ENCODE results near the gene DHRS7B.
"Not testable (repeated sequence)": the region's sequence is repeated elsewhere in the genome, so short reads cannot be mapped to it uniquely, and the experiment has no call there.

Gene DHRS7B

DNA sequence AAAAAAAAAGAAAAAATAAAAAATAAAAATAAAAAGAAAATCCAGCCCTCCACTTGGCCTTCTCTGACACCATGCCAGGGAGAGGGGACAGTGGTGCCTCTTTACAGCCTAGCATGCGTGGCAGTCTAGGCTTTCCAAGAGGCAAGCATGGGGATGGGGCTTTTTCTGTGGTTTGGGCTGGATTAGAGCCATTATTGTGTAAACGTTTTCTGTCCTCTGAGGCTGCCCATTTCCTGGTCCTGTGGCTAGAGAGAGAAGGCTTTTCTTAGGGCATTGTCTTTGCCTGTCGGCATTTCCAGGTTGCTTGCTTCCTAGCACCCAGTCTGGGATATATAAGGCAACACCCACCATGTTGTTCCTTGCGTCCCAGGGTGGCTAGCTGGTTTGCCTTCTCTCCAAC is 2.7 kb upstream of the DHRS7B start:
- H3K27ac Mint-ChIP-seq = no peak overlapping the region
- peaks cover 0 to 6% of the 10 kb centered on the region in 2 donors for H3K27me3 Mint-ChIP-seq

DNA sequence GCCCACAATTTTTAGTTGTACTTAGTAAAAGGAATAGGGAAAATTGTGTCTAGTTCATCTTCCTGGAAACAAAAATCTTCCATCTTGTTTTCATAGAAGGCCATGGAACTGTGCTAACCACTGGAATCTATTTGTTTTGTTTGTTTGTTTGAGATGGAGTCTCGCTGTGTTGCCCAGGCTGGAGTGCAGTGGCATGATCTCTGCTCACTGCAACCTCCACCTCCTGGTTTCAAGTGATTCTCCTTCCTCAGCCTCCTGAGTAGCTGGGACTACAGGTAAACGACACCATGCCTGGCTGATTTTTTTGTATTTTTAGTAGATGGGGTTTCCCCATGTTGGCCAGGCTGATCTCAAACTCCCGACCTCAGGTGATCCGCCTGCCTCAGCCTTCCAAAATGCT is 2.2 kb upstream of the DHRS7B start:
- not testable (repeated sequence) for H3K9me3 Mint-ChIP-seq; ATAC-seq (replicated peaks); H3K4me3 Mint-ChIP-seq; H3K27me3 Mint-ChIP-seq; H3K27ac Mint-ChIP-seq; DNase-seq
- Mint-ChIP-seq H3K36me3 (ENCODE audit: insufficient read depth) (peaks cover 11% of the 10 kb centered on the region), H3K4me1 (ENCODE audit: low read depth in 2 of 2) (peaks cover 18 to 28% of the 10 kb centered on the region in 2 donors)

More for the DNA sequence above, 2.7 kb upstream of the DHRS7B start:
- ATAC-seq (replicated peaks) = no peak
- no peak for DNase-seq
- Mint-ChIP-seq H3K36me3 (ENCODE audit: insufficient read depth) (peaks cover 11% of the 10 kb centered on the region), H3K9me3 (no peaks in the 10 kb centered on the region), H3K4me1 (ENCODE audit: low read depth in 2 of 2) (peaks cover 19 to 29% of the 10 kb centered on the region in 2 donors), H3K4me3 (no peak overlapping the region)

DNA sequence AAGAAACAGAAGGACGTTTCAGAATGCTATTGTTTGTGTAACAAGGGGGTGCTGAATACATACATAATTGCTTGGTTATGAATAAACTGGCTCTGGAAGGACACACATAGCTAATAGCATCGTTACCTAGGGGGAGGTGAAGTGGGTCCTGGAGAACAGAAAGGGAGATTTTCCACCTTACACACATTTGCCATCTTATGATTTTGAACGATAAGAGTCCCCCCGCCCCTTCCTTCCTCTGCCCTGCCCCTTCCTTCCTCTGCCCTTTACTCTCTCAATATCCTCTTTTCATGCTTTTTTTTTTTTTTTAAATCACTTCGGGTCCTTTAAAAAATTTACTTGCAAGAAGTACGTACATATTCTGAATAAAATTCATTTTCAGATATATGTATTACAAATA is 902 bp upstream of the DHRS7B start:
- peaks cover 11% of the 10 kb centered on the region for H3K36me3 Mint-ChIP-seq (ENCODE audit: insufficient read depth)
- peak; percentile 58 for ATAC-seq (replicated peaks)

DNA sequence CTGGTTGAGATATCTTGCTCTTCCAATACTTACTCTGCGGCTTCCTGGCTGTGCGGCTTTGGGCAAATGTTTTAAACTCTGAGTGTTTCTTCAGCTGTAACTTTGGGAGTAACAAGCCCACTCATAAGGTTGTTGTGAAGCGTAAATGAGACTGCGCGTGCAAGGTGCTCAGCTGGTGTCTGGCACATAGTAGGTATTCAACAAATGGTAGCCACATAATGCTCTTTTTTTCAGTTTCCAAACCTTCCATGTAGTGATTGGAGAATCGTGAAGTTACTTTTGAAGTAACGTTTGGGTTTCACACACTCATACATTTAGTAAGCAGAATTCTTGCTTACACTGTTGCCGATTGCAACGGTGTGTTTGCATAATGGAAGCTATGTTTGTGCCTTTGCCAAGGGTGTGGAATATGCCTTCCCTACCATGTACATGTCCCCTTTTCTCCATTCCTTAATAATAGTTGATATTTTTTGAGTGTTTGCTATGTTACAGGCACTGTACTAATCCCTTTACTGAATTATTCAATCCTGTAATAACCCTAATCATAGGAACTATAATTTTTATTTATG is 829 bp downstream of the DHRS7B start:
- peaks cover 11% of the 10 kb centered on the region for H3K36me3 Mint-ChIP-seq (ENCODE audit: insufficient read depth)
- no peaks in the 10 kb centered on the region for H3K27me3 Mint-ChIP-seq
- no peak for DNase-seq
- H3K4me1 Mint-ChIP-seq (ENCODE audit: low read depth in 2 of 2) = peaks cover 21 to 31% of the 10 kb centered on the region in 2 donors
- H3K27ac Mint-ChIP-seq = peak overlapping the region; percentile 93 to 97
- H3K9me3 Mint-ChIP-seq = no peaks in the 10 kb centered on the region
- H3K4me3 Mint-ChIP-seq = peak overlapping the region; percentile 86 to 94
- no peak for ATAC-seq (replicated peaks)

More for the DNA sequence above, 902 bp upstream of the DHRS7B start:
- Mint-ChIP-seq H3K9me3 (no peaks in the 10 kb centered on the region), H3K4me1 (ENCODE audit: low read depth in 2 of 2) (peaks cover 18 to 23% of the 10 kb centered on the region in 2 donors), H3K27me3 (no peaks in the 10 kb centered on the region), H3K4me3 (peak overlapping the region; percentile 86 to 94), H3K27ac (peak overlapping the region; percentile 93 to 97)
- peak; percentile 35 to 43 (median 42) for DNase-seq

DNA sequence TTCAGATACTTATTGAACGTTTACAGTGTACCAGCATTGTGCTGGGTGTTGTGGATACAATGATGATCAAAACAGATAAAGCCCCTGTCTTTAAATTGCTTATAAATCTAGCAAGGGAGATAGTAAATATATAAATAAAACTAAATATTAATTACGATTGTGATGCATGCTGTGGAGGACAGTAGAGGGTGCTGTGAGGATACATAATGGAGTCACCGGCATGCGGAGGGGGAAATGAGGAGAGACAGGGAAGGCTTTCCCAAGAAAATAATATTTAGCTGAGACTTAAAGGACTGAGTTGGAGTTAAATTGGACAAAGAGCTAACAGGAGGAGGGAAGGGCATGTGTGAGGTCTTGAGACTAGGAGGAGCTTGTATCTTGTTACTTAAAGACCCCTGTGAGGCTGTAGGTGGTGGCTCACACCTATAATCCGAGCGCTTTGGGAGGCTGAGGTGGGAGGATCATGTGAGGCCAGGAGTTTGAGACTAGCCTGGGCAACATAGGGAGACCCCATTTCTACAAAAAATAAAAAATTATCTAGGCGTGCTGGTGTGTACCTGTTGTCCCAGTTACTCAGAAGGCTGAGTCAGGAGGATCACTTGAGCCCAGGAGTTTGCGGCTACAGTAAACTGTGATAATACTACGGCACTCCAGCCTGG is 2.4 kb downstream of the DHRS7B start:
- ATAC-seq (replicated peaks) (no peak), DNase-seq (no peak)
- H3K4me3 Mint-ChIP-seq = no peak overlapping the region
- H3K4me1 Mint-ChIP-seq (ENCODE audit: low read depth in 2 of 2) = peaks cover 21 to 34% of the 10 kb centered on the region in 2 donors
- H3K27ac Mint-ChIP-seq = peak overlapping the region in 1 of 2 donors; percentile 38
- no peaks in the 10 kb centered on the region for H3K9me3 Mint-ChIP-seq
- no peaks in the 10 kb centered on the region for H3K27me3 Mint-ChIP-seq
- H3K36me3 Mint-ChIP-seq (ENCODE audit: insufficient read depth) = peaks cover 15% of the 10 kb centered on the region

DNA sequence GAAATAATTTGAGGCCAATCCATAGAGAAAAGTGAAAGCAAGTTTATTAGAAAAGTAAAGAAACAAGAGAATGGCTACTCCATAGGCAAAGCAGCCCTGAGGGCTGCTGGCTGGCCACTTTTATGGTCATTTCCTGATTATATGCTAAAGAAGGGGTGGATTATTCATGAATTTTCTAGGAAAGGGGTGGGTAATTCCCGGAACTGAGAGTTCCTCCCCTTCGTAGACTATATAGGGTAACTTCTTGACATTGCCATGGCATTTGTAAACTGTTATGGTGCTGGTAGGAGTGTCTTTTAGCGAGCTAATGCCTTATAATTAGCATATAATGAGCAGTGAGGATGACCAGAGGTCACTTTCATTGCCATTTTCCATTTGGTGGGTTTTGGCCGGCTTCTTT is 4.4 kb downstream of the DHRS7B start:
- Mint-ChIP-seq H3K36me3 (ENCODE audit: insufficient read depth) (peaks cover 15% of the 10 kb centered on the region), H3K27me3 (no peaks in the 10 kb centered on the region), H3K27ac (no peak overlapping the region), H3K4me1 (ENCODE audit: low read depth in 2 of 2) (peaks cover 18 to 28% of the 10 kb centered on the region in 2 donors), H3K9me3 (no peaks in the 10 kb centered on the region), H3K4me3 (no peak overlapping the region)
- ATAC-seq (replicated peaks) = no peak
- DNase-seq = no peak

DNA sequence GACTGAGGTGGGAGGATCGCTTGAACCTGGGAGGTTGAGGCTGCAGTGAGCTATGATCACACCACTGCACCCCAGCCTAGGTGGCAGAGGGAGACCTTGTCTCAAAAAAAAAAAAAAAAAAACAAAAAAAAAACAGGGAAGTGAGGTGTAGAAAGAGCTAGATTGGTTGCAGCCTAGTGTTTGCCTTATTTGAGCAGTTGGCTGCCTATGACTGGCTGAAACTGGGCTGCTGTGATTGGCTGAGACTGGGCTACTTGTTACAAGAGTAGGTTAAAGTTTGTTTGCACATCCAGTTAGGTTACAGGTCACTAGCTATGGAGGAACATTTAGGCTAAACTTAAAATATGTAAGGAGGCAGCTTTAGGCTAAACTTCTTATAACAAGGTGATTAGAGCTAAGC is 5.7 kb downstream of the DHRS7B start:
- no peak overlapping the region for H3K4me3 Mint-ChIP-seq
- no peak overlapping the region for H3K27ac Mint-ChIP-seq
- H3K4me1 Mint-ChIP-seq (ENCODE audit: low read depth in 2 of 2) = peaks cover 6 to 16% of the 10 kb centered on the region in 2 donors
- no peaks in the 10 kb centered on the region for H3K27me3 Mint-ChIP-seq
- H3K9me3 Mint-ChIP-seq = no peaks in the 10 kb centered on the region
- DNase-seq = no peak
- H3K36me3 Mint-ChIP-seq (ENCODE audit: insufficient read depth) = peaks cover 7% of the 10 kb centered on the region
- ATAC-seq (replicated peaks) = no peak

DNA sequence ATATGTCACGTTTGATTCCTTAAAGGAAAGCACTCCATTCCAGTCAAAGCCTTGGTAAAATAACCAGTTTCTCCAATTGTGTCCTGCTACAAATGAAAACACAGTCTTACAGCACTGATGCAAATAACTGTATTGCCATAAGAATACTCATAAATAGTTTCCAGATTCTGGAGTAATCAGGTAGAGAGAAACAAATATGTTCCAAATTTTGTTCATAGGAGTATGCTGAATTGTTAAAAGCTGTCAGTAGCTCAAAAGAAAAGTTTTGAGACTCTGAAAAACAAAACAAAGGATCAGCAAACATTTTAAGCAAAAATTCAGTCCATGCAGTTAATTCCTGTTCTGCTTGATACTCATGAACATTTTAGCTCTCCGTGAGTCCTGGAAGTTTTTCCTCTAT is 7.8 kb downstream of the DHRS7B start:
- ATAC-seq (replicated peaks) (no peak), DNase-seq (no peak)
- H3K27ac Mint-ChIP-seq = no peak overlapping the region
- H3K4me3 Mint-ChIP-seq = no peak overlapping the region
- no peaks in the 10 kb centered on the region for H3K9me3 Mint-ChIP-seq
- peaks cover 4% of the 10 kb centered on the region for H3K36me3 Mint-ChIP-seq (ENCODE audit: insufficient read depth)
- H3K4me1 Mint-ChIP-seq (ENCODE audit: low read depth in 2 of 2) = peaks cover 4 to 11% of the 10 kb centered on the region in 2 donors
- no peaks in the 10 kb centered on the region for H3K27me3 Mint-ChIP-seq

DNA sequence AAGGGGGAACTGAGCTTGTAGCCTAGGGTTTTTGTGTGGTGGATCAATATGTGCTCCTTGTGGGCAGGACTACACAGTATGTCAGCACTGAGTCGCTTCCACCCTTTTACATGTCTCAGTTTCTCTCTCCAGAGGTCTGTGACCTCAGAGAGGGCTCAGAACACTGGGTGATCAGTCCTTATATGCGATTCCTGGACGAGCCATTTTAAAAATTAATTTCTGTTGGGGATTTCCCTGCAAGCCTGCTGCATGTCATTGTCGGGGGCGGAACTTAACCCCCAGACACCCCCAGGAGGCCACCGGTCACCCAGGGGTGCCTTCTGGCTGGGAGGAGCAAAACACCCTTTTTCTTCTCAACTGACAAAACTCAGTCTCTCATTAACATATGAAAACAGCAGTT is 14.1 kb downstream of the DHRS7B start:
- ATAC-seq (replicated peaks) (no peak), DNase-seq (no peak)
- Mint-ChIP-seq H3K27me3 (no peaks in the 10 kb centered on the region), H3K27ac (no peak overlapping the region), H3K4me3 (no peak overlapping the region), H3K9me3 (no peaks in the 10 kb centered on the region), H3K36me3 (ENCODE audit: insufficient read depth) (no peaks in the 10 kb centered on the region), H3K4me1 (ENCODE audit: low read depth in 2 of 2) (peaks cover 0 to 1% of the 10 kb centered on the region in 2 donors)

DNA sequence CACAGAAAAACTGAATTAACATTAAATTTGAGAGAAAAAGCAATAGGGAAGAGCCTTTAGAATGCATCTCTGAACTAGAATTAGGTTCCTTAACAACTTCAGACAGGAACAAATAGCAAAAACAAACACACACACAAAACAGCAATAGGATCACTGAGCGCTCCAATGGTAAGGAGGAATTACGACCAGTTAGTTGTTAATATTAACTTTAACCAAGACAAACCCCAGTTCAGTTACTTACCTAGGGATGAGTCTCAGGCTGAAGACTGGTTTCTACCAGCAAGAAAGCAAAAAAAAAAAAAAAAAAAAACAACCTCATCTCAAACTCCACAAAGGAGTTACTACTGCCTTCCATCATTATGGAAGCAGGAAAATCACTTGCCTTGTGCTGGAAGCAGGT is 14.6 kb downstream of the DHRS7B start:
- no peaks in the 10 kb centered on the region for H3K9me3 Mint-ChIP-seq
- H3K4me1 Mint-ChIP-seq (ENCODE audit: low read depth in 2 of 2) = peaks cover 0 to 1% of the 10 kb centered on the region in 2 donors
- no peak overlapping the region for H3K4me3 Mint-ChIP-seq
- no peaks in the 10 kb centered on the region for H3K27me3 Mint-ChIP-seq
- H3K36me3 Mint-ChIP-seq (ENCODE audit: insufficient read depth) = no peaks in the 10 kb centered on the region
- no peak for ATAC-seq (replicated peaks)
- H3K27ac Mint-ChIP-seq = no peak overlapping the region
- DNase-seq = no peak

DNA sequence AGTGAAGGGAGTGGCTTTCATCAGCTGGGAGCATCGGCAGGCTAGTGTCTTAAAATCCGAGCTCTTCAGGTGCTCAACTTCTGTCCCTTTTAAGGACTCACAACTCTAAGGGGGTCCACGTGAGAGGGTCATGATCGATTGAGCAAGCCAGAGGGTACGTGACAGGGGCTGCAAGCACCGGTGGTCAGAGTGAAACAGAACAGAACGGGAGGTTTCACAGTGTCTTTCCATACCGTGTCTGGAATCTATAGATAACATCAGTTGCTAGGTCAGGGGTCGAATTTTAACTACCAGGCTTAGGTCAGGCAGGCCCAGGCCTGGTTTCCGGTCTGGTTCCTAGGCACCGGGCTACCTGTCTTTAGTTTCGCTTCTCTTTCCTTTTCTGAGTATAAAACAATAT is 15.3 kb downstream of the DHRS7B start:
- H3K4me3 Mint-ChIP-seq; ATAC-seq (replicated peaks); DNase-seq; H3K36me3 Mint-ChIP-seq (ENCODE audit: insufficient read depth); H3K27ac Mint-ChIP-seq; H3K9me3 Mint-ChIP-seq; H3K4me1 Mint-ChIP-seq (ENCODE audit: low read depth in 2 of 2); H3K27me3 Mint-ChIP-seq: not testable (repeated sequence)

DNA sequence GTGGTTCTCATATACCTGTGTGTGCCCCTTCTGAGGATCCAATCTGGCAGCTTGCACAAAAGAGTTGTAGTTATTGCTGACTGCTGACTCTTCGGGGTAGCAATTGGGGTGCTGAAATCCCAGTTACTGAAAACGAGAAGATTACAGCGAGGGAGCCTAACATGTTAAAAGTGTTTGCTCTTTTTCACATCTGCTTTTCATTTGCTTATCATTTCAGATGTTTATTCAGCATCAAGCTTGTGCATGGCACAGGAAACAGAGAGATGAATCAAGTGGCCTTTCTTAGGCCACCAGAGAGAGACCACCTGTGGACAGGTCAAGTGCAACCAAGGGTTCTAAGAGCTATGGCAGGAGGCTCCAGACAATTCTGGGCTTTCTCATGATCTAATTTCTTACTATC is 16.9 kb downstream of the DHRS7B start:
- peaks cover 3% of the 10 kb centered on the region for H3K36me3 Mint-ChIP-seq (ENCODE audit: insufficient read depth)
- H3K27me3 Mint-ChIP-seq = no peaks in the 10 kb centered on the region
- no peak for ATAC-seq (replicated peaks)
- H3K4me3 Mint-ChIP-seq = no peak overlapping the region
- peak overlapping the region in 1 of 2 donors; percentile 11 for H3K27ac Mint-ChIP-seq
- H3K9me3 Mint-ChIP-seq = no peaks in the 10 kb centered on the region
- no peak for DNase-seq
- H3K4me1 Mint-ChIP-seq (ENCODE audit: low read depth in 2 of 2) = peaks cover 0 to 1% of the 10 kb centered on the region in 2 donors

DNA sequence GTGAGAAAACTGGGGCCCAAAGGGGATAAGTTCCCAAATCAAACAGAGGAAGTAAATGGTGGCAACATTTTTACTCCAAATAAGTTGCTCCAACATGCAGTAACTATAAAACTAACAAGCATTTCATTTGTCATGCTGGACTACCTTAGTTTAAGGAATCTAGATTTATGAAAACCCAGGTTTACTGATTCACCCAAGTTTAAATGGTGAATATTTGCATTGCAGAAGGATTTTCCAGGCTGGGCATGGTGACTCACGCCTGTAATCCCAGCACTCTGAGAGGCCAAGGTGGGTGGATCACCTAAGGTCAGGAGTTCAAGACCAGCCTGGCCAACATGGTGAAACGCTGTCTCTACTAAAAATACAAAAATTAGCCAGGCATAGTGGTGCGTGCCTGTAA is 17.5 kb downstream of the DHRS7B start:
- DNase-seq; H3K4me1 Mint-ChIP-seq (ENCODE audit: low read depth in 2 of 2); H3K9me3 Mint-ChIP-seq; ATAC-seq (replicated peaks); H3K27me3 Mint-ChIP-seq; H3K36me3 Mint-ChIP-seq (ENCODE audit: insufficient read depth); H3K4me3 Mint-ChIP-seq: not testable (repeated sequence)
- peak overlapping the region in 1 of 2 donors; percentile 11 for H3K27ac Mint-ChIP-seq

DNA sequence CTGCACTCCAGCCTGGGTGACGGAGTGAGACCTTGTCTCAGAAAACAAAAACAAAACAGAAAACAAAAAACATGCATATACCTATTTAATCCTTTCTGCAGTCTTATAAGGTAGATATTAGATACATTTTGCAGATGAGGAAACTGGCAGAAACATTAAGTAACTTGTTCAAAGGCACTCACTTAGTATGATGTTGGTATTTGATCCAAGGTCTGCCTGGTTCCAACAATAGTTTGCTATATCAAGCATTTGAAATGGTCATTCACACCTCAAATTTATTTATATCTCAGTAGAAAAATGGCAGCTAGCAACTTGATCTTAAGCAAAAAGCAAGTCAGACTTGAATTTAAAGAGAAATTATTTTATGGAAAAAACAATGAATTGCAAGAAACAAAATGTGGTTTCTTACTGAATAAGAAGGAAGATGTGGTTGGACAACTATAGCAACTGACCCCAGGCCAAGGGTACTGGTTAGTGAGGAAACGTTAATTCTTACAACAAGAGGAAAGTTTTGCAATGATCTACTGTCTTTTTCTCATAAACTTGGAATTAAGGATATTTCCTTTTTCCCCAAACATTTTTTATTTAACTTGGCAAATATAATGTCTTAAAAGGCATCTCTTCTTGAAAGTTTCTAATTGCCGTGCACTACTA is 19.7 kb downstream of the DHRS7B start:
- H3K4me3 Mint-ChIP-seq = no peak overlapping the region
- no peaks in the 10 kb centered on the region for H3K27me3 Mint-ChIP-seq
- H3K9me3 Mint-ChIP-seq = no peaks in the 10 kb centered on the region
- no peak for DNase-seq
- H3K36me3 Mint-ChIP-seq (ENCODE audit: insufficient read depth) = peaks cover 3% of the 10 kb centered on the region
- ATAC-seq (replicated peaks) = no peak
- peak overlapping the region in 1 of 2 donors; percentile 23 for H3K27ac Mint-ChIP-seq
- no peaks in the 10 kb centered on the region for H3K4me1 Mint-ChIP-seq (ENCODE audit: low read depth in 2 of 2)

All from effector memory CD8-positive, alpha-beta T cell (primary cell).